OCI-LY3 (cell line): ENCODE data around the gene AGAP1.

Source experiments
- H2AFZ ChIP-seq: fragments of 200-600, 300-600 bp; shearing (Covaris generic); 2 replicates; pipeline ENCODE4 v1.6.0; 2014; ENCODE audit warnings: antibody characterized with exemption, low read depth, low read length
- H3K27ac ChIP-seq: fragments of 200-600, 300-600 bp; sonication (generic); 2 replicates; pipeline ENCODE4 v1.5.1; 2014; ENCODE audit warnings: mild to moderate bottlenecking, low read length, moderate library complexity, mixed read lengths
- H3K27me3 ChIP-seq: fragments of 200-600, 300-600 bp; sonication (generic); 2 replicates; pipeline ENCODE4 v1.6.1; 2014; ENCODE audit warnings: low read depth, low read length, mixed read lengths
- H3K36me3 ChIP-seq: fragments of 200-600, 300-600 bp; sonication (generic); replicated peaks from 2 replicates; pipeline ENCODE3; 2014; ENCODE audit warnings: low read depth, low read length, mixed read lengths
- H3K4me1 ChIP-seq: fragments of 300-600, 200-600 bp; sonication (generic); 2 replicates; pipeline ENCODE4 v1.6.1; 2014; ENCODE audit warnings: low read length, mixed read lengths
- H3K4me2 ChIP-seq: fragments of 200-600, 300-600 bp; sonication (generic); 2 replicates; pipeline ENCODE4 v1.6.1; 2014; ENCODE audit warnings: low read length, mixed read lengths
- H3K4me3 ChIP-seq: fragments of 300-600, 200-600 bp; sonication (generic); 2 replicates; pipeline ENCODE4 v1.5.1; 2014; ENCODE audit warnings: antibody characterized with exemption, mild to moderate bottlenecking, low read length, moderate library complexity
- H3K79me2 ChIP-seq: fragments of 300-600, 200-600 bp; shearing (Covaris generic); 2 replicates; pipeline ENCODE4 v1.6.1; 2014; ENCODE audit warnings: mild to moderate bottlenecking, low read length, mixed read lengths
- H3K9ac ChIP-seq: fragments of 300-600, 200-600 bp; shearing (Covaris generic); 2 replicates; pipeline ENCODE4 v1.6.0; 2014; ENCODE audit warnings: mild to moderate bottlenecking, low read length, moderate library complexity
- H3K9me3 ChIP-seq: fragments of 200-600, 300-600 bp; shearing (Covaris generic); 2 replicates; pipeline ENCODE4 v1.6.1; 2014; ENCODE audit warnings: low read length, mixed read lengths; ENCODE audit not compliant: insufficient read depth
- H4K20me1 ChIP-seq: fragments of 200-600, 300-600 bp; sonication (generic); 2 replicates; pipeline ENCODE4 v1.6.1; 2016; ENCODE audit warnings: low read length, mixed read lengths; ENCODE audit not compliant: insufficient read depth
- CTCF ChIP-seq: fragments of 200-600, 300-600 bp; sonication (generic); IDR thresholded peaks from 2 replicates; pipeline ENCODE4 v1.5.1; 2014; ENCODE audit warnings: antibody characterized with exemption, low read length, low read depth
- EZH2phosphoT487 ChIP-seq: fragments of 200-600 bp; shearing (Covaris generic); IDR thresholded peaks from 2 replicates; pipeline ENCODE4 v1.6.1; 2018; ENCODE audit warnings: antibody characterized with exemption, mixed run types, low read depth

Gene AGAP1

DNA sequence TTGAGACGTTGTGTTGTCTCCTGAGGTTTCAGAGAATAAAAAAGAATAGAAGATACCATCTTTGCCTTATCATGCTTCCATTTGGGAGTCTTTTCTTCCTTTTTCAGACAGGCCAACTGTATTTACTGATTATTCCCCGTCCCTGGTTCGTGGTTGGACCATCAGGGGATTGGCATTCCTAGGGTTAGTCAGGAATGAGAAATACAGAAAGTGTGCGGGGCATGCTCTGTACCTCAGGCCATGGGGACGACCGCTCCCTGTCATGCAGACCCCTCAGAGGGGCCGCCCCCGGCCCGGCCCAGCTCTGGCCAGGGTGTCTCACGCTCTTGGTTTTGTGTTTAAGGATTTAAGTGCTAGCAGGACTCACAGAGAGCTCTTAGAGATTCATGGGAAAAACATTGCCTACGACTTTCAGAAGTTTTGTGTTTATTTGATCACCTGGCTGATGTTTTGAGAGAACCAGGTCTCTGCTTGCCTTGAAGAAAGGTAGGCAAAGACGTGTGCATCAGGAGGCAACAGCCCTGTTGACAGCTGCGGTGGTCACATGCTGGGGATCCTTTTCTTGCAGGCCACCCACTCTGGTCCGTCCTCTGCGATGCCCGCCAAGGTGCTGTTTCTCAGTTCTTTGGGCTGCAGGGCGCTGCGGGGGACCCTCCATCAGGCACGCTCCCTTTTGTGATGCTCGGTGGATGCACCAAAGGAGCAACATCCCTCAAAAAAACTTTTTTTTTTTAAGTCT, 317.8 kb downstream of the AGAP1 start:
- TF ChIP-seq CTCF (no peak), EZH2phosphoT487 (no peak)

GRCh38 chr2:235812185-235812665, 318.4 kb downstream of the AGAP1 start:
- Histone ChIP-seq H3K4me3 (no peak overlapping the region), H4K20me1 (no peaks in the 10 kb centered on the region), H3K79me2 (no peaks in the 10 kb centered on the region), H3K27me3 (no peaks in the 10 kb centered on the region), H3K27ac (no peak overlapping the region), H3K4me2 (no peak overlapping the region), H3K9me3 (no peaks in the 10 kb centered on the region), H3K4me1 (no peaks in the 10 kb centered on the region), H2AFZ (no peak overlapping the region), H3K9ac (no peak overlapping the region), H3K36me3 (no peaks in the 10 kb centered on the region)
- no peak for TF ChIP-seq CTCF
- TF ChIP-seq EZH2phosphoT487 = no peak

More for the DNA sequence above, 317.8 kb downstream of the AGAP1 start:
- Histone ChIP-seq H3K27me3 (no peaks in the 10 kb centered on the region), H3K4me1 (no peaks in the 10 kb centered on the region), H2AFZ (no peak overlapping the region), H3K4me2 (no peak overlapping the region), H3K27ac (no peak overlapping the region), H3K36me3 (no peaks in the 10 kb centered on the region), H3K4me3 (no peak overlapping the region), H4K20me1 (no peaks in the 10 kb centered on the region), H3K9ac (no peak overlapping the region), H3K79me2 (no peaks in the 10 kb centered on the region), H3K9me3 (no peaks in the 10 kb centered on the region)

DNA sequence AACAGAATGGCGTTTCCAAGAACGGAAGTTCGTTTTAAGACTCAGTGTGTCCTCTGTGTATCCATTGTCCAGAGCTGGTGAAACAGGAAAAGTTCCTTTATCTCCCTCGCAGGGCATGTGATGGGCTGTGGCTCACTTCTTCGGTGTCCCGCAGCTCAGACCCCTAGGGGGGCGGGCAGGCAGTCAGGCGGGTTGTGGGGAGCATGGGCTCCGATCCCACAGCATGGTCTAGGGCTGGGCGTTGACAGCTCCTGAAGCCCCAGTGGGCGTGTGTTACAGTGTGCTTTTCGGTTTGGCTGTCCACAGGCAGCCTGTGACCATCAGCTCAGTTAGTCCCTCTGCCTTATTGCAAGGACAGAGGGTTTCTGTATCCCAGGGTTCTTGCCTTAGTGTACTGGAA, 319.6 kb downstream of the AGAP1 start:
- no peak overlapping the region for H2AFZ ChIP-seq
- no peaks in the 10 kb centered on the region for H4K20me1 ChIP-seq
- TF ChIP-seq EZH2phosphoT487 (no peak), CTCF (no peak)
- no peaks in the 10 kb centered on the region for H3K27me3 ChIP-seq
- no peaks in the 10 kb centered on the region for H3K9me3 ChIP-seq
- H3K27ac ChIP-seq = no peak overlapping the region
- no peaks in the 10 kb centered on the region for H3K36me3 ChIP-seq
- H3K4me3 ChIP-seq = no peak overlapping the region
- no peaks in the 10 kb centered on the region for H3K4me1 ChIP-seq
- no peak overlapping the region for H3K9ac ChIP-seq
- H3K79me2 ChIP-seq = no peaks in the 10 kb centered on the region
- no peak overlapping the region for H3K4me2 ChIP-seq

GRCh38 chr2:235820571-235820970, 326.7 kb downstream of the AGAP1 start:
- Histone ChIP-seq H3K27me3 (no peaks in the 10 kb centered on the region), H3K27ac (no peak overlapping the region), H2AFZ (no peak overlapping the region), H3K79me2 (no peaks in the 10 kb centered on the region), H3K4me2 (no peak overlapping the region), H4K20me1 (no peaks in the 10 kb centered on the region), H3K4me3 (no peak overlapping the region), H3K9me3 (no peaks in the 10 kb centered on the region), H3K36me3 (no peaks in the 10 kb centered on the region), H3K4me1 (no peaks in the 10 kb centered on the region), H3K9ac (no peak overlapping the region)
- TF ChIP-seq EZH2phosphoT487 (no peak), CTCF (no peak)
